Stimulated activated CD8-positive, alpha-beta memory T cell treated with anti-CD3 and anti-CD28 coated beads, Interleukin-7, amount 100 ng/mL, for 48 hours (primary cell): Measurements from ENCODE around the gene ARNT2.

Source experiments
- DNase-seq, 2 donors: peaks; one replicate each; pipeline ENCODE4 v3.0.0-alpha.2; 2020; ENCODE audit warnings: low read depth in 1 of 2; ENCODE audit errors: extremely low read depth in 1 of 2

ARNT2 gene

GRCh38 chr15:80487839-80488390 is 83.7 kb downstream of the ARNT2 start:
- DNase-seq: no peak

GRCh38 chr15:80489030-80489594 is 84.9 kb downstream of the ARNT2 start:
- no peak for DNase-seq

- no peak for DNase-seq
Measured at GRCh38 chr15:80490431-80490990, 86.3 kb downstream of the ARNT2 start.

GRCh38 chr15:80491163-80491847 is 87.1 kb downstream of the ARNT2 start:
- no peak for DNase-seq

GRCh38 chr15:80492409-80492808 is 88.2 kb downstream of the ARNT2 start:
- no peak for DNase-seq

GRCh38 chr15:80492874-80493273 is 88.7 kb downstream of the ARNT2 start:
- no peak for DNase-seq

GRCh38 chr15:80494351-80494751 is 90.2 kb downstream of the ARNT2 start:
- no peak for DNase-seq

GRCh38 chr15:80494756-80495155 is 90.6 kb downstream of the ARNT2 start:
- DNase-seq: no peak

GRCh38 chr15:80495401-80495942 is 91.3 kb downstream of the ARNT2 start:
- DNase-seq: no peak

GRCh38 chr15:80496096-80496495 is 91.9 kb downstream of the ARNT2 start:
- no peak for DNase-seq

GRCh38 chr15:80497221-80497620 is 93.0 kb downstream of the ARNT2 start:
- no peak for DNase-seq

- DNase-seq: no peak
Measured at GRCh38 chr15:80498652-80499051, 94.5 kb downstream of the ARNT2 start.

- no peak for DNase-seq
Measured at GRCh38 chr15:80500021-80500420, 95.8 kb downstream of the ARNT2 start.

- DNase-seq: no peak
Measured at GRCh38 chr15:80501476-80501875, 97.3 kb downstream of the ARNT2 start.

- DNase-seq: no peak
Measured at GRCh38 chr15:80502782-80503181, 98.6 kb downstream of the ARNT2 start.

- no peak for DNase-seq
Measured at GRCh38 chr15:80503319-80503952, 99.3 kb downstream of the ARNT2 start.

- DNase-seq: no peak
Measured at GRCh38 chr15:80504931-80505330, 100.7 kb downstream of the ARNT2 start.

- no peak for DNase-seq
Measured at GRCh38 chr15:80506286-80506893, 102.2 kb downstream of the ARNT2 start.

- DNase-seq: no peak
Measured at GRCh38 chr15:80507131-80507530, 102.9 kb downstream of the ARNT2 start.

- DNase-seq: no peak
Measured at GRCh38 chr15:80507638-80508316, 103.6 kb downstream of the ARNT2 start.
